GM21381 (cell line): ENCODE measurements around the gene MCF2.

Source experiments
- ATAC-seq: cut with Tn5 transposase; IDR thresholded peaks from one replicate; pipeline ENCODE4 v1.9.1; 2021; ENCODE audit warnings: mild to moderate bottlenecking, moderate library complexity; ENCODE audit not compliant: unreplicated experiment

MCF2 gene

GRCh38 chrX:139596068-139596467 is 111.9 kb downstream of the MCF2 start:
- ATAC-seq: no peak

- ATAC-seq: no peak
Observed at GRCh38 chrX:139585613-139586012, 122.4 kb downstream of the MCF2 start.

- no peak for ATAC-seq
Observed at GRCh38 chrX:139581068-139581467, 126.9 kb downstream of the MCF2 start.

- ATAC-seq: no peak
Observed at GRCh38 chrX:139566981-139567380, 141.0 kb downstream of the MCF2 start.

GRCh38 chrX:139563251-139563650 is 144.7 kb downstream of the MCF2 start:
- no peak for ATAC-seq

- ATAC-seq: no peak
Observed at GRCh38 chrX:139560221-139560620, 147.7 kb downstream of the MCF2 start.

- ATAC-seq: peak; percentile 83
Observed at GRCh38 chrX:139559383-139560042, 148.5 kb downstream of the MCF2 start.

- no peak for ATAC-seq
Observed at GRCh38 chrX:139554991-139555675, 152.8 kb downstream of the MCF2 start.

GRCh38 chrX:139554376-139554775 is 153.6 kb downstream of the MCF2 start:
- ATAC-seq: peak; percentile 27

- ATAC-seq: no peak
Observed at GRCh38 chrX:139544591-139544990, 163.4 kb downstream of the MCF2 start.

- ATAC-seq: no peak
Observed at GRCh38 chrX:139543920-139544319, 164.0 kb downstream of the MCF2 start.

GRCh38 chrX:139542652-139543051 is 165.3 kb downstream of the MCF2 start:
- no peak for ATAC-seq

- ATAC-seq: peak; percentile 93
Observed at GRCh38 chrX:139538907-139539790, 168.8 kb downstream of the MCF2 start.

- no peak for ATAC-seq
Observed at GRCh38 chrX:139533444-139533843, 174.5 kb downstream of the MCF2 start.

- no peak for ATAC-seq
Observed at GRCh38 chrX:139532834-139533233, 175.1 kb downstream of the MCF2 start.
